Activated gamma-delta T cell treated with anti-CD3 and anti-CD28 coated beads, Interleukin-2, amount 50 U/mL, for 16 hours (primary cell): ENCODE data around the gene NEAT1.

Experiments used
- DNase-seq: peaks from one replicate; pipeline ENCODE4 v3.0.0-alpha.2; 2020; ENCODE audit warnings: low read depth

NEAT1 gene

GRCh38 chr11:65486570-65487466, 64.2 kb downstream of the NEAT1 start:
- no peak for DNase-seq

- no peak for DNase-seq
Measured at GRCh38 chr11:65487467-65488272, 65.1 kb downstream of the NEAT1 start.

- no peak for DNase-seq
Measured at GRCh38 chr11:65488273-65489034, 65.9 kb downstream of the NEAT1 start.

GRCh38 chr11:65489035-65489705, 66.6 kb downstream of the NEAT1 start:
- no peak for DNase-seq

GRCh38 chr11:65489706-65490320, 67.2 kb downstream of the NEAT1 start:
- no peak for DNase-seq

- DNase-seq, result no peak
Measured at GRCh38 chr11:65491163-65491465, 68.5 kb downstream of the NEAT1 start.

GRCh38 chr11:65491614-65492386, 69.2 kb downstream of the NEAT1 start:
- DNase-seq, result no peak

- DNase-seq, result no peak
Measured at GRCh38 chr11:65492387-65492636, 69.7 kb downstream of the NEAT1 start.

GRCh38 chr11:65492637-65493366, 70.2 kb downstream of the NEAT1 start:
- no peak for DNase-seq

GRCh38 chr11:65493367-65494176, 71.0 kb downstream of the NEAT1 start:
- no peak for DNase-seq
